Anterior cingulate cortex (tissue), 58 donors: ENCODE data around the gene MUC3A.
"Not testable (repeated sequence)": the region's sequence is repeated elsewhere in the genome, so short reads cannot be mapped to it uniquely, and the experiment has no call there.

Source experiments
- DNase-seq, 58 donors: peaks; one replicate each; lab custom pipeline; 2025; lab: John Stamatoyannopoulos, UW

Gene MUC3A, protein sequence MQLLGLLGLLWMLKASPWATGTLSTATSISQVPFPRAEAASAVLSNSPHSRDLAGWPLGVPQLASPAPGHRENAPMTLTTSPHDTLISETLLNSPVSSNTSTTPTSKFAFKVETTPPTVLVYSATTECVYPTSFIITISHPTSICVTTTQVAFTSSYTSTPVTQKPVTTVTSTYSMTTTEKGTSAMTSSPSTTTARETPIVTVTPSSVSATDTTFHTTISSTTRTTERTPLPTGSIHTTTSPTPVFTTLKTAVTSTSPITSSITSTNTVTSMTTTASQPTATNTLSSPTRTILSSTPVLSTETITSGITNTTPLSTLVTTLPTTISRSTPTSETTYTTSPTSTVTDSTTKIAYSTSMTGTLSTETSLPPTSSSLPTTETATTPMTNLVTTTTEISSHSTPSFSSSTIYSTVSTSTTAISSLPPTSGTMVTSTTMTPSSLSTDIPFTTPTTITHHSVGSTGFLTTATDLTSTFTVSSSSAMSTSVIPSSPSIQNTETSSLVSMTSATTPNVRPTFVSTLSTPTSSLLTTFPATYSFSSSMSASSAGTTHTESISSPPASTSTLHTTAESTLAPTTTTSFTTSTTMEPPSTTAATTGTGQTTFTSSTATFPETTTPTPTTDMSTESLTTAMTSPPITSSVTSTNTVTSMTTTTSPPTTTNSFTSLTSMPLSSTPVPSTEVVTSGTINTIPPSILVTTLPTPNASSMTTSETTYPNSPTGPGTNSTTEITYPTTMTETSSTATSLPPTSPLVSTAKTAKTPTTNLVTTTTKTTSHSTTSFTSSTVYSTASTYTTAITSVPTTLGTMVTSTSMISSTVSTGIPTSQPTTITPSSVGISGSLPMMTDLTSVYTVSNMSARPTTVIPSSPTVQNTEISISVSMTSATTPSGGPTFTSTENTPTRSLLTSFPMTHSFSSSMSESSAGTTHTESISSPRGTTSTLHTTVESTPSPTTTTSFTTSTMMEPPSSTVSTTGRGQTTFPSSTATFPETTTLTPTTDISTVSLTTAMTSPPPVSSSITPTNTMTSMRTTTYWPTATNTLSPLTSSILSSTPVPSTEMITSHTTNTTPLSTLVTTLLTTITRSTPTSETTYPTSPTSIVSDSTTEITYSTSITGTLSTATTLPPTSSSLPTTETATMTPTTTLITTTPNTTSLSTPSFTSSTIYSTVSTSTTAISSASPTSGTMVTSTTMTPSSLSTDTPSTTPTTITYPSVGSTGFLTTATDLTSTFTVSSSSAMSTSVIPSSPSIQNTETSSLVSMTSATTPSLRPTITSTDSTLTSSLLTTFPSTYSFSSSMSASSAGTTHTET (N-terminal part only)

DNA sequence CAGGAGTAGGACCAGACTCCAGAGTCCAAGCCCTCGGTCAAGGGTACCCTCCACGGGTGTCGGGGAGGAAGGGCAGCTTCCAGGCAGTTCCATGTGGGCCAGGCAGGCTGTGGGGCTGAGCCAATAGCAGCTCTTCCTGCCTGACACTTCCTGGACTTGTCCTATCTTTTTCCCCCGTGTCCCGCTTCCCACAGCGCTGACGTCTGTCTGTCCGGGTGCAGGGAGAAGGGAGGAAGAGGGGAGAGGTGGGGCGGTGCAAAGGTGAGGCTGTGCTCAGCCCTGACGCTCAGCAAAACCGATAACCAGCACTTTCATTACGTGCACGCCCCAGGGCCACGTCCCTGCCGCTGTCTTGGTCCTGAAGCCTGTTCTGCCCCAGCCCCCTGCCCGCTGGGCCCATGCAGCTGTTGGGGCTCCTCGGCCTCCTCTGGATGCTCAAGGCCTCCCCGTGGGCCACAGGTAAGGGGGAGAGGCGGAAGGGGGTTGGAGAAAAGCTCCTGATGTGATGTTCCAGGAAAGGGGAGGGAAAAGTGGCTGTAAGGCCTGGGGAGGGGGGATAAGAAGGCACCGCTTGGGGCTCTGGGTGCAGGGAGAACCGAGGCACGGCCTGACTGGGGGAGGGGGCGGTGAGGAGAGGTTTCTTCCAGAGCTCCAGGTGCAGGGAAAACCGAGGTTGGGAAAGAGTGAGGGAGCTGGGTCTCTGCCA, at the start of gene MUC3A:
MUC3A (plus strand) TSS at position 308 of the 706 bp plus-strand sequence; CDS start at position 399, 91 bp downstream.
- no peak for DNase-seq

DNA sequence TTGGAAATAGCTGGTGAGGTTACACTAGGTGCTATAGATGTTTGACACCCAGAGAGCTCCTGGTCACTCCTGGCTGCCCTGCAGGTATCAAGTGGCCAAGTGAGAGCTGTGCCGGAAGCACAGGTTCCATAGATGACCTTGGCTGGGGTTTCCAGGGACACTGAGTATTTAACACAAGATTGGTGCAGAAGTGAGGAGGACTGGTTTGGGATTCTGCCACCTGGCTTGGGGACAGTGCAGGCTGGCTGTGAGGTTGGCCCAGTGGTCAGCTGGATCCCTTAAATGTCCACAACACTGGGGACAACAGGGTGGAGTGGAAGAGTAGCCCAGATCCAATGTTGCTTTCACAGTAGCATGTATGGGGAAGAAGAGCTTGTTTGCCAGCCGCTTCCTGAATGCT, 48.4 kb upstream of the MUC3A start:
- no peak for DNase-seq

DNA sequence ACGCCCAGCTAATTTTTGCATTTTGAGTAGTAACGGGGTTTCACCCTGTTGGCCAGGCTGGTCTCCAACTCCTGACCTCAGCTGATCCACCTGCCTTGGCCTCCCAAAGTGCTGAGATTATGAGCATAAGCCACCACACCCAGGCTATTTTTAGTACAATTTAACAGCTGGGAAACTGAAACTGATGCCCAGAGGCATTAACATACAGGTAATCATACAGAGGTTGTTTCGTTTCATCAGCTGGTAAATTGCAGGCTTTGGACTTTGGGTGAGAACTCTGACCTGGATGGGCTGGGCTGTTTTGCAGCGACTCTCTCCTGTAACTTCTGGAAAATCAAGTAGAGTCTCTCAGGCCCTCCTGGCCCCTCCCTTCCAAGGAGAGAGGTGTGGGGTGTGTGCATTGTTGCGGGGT, 47.4 kb upstream of the MUC3A start:
- DNase-seq, result no peak

DNA sequence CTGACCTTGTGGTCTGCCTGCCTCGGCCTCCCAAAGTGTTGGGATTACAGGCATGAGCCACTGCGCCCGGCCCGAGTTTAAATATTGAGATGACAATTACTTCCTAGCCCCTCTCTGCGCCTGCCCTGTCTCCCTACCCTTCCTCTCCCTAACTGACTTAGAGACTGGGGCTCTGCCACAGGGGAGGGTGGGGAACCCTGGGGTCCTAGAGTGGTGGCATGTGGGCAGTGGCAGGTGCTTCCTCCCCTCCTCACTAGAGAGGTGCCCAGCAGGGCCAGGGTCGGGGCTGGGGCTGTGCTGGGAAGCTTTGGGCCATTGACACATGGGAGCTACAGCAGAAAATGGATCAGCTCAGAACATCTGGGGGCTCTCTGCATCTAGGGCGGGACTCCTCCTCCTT, 46.7 kb upstream of the MUC3A start:
- no peak for DNase-seq

DNA sequence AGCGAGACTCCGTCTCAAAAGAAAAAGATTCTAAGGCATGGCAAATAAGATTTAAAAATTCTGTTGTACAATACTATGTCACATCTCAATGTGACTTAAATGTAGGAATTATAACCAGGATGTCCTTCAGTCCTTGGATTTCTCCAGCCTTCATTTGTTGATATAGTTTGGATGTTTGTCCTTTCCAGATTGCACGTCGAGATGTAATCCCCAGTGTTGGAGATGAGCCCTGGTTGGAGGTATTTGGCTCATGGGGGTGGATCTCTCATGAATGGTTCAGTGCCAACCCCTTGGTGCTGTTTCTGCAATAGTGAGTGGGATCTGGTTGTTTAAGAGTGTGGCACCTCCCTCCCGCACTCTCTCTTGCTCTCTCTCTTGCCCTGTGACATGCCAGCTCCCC, 40.8 kb upstream of the MUC3A start:
- DNase-seq, result no peak

DNA sequence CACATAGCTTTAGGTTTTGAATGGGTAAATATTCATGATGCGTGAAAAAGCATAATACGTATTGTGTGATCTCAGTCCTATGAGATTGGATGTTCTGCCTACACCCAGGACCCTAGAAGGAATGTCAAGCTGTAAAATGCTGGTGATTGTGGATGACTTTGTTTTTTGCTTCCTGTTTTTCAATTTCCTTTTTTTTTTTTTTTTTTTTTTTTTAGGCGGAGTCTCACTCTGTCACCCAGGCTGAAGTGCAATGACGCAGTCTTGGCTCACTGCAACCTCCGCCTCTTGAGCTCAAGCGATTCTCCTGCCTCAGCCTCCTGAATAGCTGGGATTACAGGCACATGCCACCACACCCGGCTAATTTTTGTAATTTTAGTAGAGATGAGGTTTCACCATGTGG, 38.9 kb upstream of the MUC3A start:
- DNase-seq, result not testable (repeated sequence)

DNA sequence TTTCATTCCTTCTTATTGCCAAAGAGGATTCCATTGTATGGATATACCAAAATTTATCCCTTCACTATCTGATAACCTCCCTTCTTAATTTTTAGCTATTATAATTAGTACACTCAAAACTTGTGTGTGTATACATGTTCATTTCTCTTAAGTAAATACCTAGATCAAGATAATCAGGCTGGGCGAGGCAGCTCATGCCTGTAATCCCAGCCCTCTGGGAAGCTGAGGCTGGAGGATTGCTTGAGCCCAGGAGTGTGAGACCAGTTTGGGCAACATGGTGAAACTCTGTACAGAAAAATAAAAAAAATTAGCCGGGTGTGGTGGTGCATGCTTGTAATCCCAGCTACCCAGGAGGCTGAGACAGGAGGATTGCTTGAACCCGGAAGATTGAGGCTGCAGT, 37.9 kb upstream of the MUC3A start:
- DNase-seq, result no peak

DNA sequence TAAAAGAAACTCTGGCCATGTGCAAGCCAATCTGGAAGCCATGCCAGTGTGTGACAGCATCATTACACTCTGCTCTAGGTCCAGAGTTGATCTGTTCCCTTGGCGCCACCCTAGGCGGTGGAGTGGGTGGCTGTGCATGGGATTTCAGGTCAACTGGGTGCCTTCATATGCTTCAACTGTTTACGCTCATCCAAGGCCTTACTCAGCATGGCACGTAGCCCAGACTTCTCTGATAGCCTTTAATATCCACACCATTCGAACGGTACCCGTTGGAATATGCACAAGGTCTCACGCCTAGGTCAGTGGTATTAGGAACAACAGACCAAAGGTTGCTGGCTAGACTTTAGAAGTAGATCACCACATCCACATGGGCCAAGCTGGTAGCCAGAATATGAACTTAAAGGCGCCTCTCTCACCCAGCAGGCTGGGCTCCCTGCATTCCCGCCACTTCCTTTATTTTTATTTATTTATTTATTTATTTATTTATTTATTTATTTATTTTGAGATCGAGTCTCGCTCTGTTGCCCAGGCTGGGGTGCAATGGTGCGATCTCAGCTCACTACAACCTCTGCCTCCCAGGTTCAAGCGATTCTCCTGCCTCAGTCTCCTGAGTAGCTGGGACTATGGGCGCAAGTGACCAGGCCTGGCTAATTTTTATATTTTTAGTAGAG, 35.0 kb upstream of the MUC3A start:
- DNase-seq, result no peak

DNA sequence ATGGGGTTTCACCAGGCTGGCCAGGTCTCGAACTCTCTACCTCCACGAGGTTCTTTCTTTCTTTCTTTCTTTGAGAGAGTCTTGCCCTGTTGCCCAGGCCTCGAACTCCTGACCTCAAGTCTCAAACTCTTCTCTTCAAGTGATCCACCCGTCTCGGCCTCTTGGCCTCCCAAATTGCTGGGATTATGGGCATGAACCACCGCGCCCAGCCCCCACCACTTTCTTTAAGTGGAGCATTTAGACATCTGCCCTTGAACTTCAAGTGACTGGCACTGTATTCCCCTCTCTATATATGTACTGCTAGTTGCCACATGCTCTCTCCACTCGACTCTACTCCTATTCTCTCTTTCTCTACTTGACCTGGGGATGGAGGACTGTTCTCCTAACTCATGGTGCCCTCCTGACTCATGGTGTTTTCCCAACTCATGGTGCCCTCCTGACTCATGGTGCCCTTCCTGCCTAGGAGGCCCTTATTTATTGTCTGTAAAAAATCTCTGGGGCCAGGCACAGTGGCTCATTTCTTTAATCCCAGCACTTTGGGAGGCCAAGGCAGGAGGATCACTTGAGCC, 34.4 kb upstream of the MUC3A start:
- no peak for DNase-seq

DNA sequence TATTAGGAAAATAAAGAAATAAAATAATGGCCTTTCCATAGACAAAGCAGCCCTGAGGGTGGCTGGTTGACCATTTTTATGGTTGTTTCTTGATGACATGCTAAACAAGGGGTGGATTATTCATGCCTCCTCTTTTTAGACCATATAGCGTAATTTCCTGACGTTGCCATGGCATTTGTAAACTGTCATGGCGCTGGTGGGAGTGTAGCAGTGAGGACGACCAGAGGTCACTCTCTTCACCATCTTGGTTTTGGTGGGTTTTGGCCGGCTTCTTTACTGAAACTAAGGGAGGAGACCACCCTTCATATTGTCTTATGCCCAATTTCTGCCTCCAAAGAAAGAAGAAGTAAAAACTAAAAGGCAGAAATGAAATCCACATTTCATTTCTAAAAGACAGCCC, 30.0 kb upstream of the MUC3A start:
- DNase-seq, result not testable (repeated sequence)

DNA sequence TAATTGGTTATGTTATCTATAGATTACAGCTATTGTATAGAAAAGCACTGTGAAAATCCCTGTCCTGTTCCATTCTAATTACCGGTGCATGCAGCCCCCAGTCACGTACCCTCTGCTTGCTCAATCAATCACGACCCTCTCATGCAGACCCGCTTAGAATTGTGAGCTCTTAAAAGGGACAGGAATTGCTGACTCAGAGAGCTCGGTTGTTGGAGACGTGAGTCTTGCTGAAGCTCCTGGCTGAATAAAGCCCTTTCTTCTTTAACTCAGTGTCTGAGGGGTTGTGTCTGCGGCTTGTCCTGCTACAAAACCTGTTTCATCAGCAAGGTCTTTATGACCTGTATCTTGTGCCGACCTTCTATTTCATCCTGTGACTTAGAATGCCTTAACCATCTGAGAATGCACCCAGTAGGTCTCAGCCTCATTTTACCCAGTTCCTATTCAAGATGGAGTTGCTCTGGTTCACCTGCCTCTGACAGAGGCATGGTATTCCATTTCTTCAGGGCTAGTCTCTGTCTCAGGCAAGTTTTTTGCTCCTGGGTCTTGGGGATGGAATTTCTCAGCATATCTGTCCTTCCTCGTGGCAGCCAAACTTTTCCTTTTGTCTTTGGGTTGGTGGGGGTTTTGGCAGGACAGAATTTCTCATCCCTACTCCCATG, 29.4 kb upstream of the MUC3A start:
- DNase-seq, result not testable (repeated sequence)

DNA sequence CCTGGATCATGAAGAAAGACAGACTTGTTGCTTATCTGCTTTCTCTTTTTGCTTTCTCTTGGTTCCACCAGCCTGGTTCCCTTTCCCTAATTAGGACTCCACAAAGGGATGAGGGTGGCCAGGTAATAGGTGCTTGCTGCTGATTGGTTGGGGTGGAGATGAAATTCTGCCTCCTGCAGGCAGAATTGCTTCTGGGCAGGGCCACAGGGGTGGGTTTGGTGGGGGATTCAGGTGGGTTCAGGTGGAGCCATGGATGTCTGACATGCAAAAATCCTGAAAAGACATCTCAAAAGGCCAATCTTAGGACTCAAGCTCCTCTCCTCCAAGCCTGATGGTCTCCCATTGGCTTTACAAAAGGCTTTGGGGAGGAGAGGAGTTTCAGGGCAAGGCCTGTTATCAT, 28.3 kb upstream of the MUC3A start:
- DNase-seq, result no peak

DNA sequence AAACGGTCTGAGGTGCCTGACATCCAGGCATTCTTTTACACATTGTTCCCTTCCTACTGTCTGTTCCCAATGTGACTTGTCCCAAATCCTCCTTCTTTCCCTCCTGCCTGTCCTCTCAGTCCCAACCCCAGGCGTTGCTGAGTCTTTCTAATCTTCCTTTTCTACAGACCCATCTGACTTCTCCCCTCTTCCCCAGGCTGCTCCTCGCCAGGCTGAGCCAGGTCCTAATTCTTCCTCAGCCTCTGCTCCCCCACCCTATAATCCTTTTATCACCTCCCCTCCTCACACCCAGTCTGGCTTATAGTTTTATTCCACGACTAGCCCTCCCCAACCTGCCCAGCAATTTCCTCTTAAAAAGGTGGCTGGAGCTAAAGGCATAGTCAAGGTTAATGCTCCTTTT, 25.7 kb upstream of the MUC3A start:
- not testable (repeated sequence) for DNase-seq

DNA sequence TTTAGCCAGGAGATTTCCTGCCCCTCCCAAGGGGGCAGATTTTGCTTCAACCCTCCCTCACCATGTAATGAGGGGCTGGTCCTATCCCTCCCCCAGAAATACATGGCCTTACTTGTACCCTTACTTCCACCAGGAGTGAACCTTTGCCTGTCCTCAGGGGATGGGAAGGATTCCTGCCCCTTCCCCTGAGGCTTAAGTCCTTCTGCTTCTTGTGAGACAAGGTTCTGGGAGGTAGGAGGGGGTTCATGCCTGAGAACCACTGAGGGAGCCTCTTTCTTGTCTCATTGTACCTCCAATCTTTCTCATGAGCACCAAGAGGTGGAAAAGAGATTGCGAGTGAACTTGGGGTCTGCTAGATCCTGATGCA, 19.5 kb upstream of the MUC3A start:
- DNase-seq, result no peak

DNA sequence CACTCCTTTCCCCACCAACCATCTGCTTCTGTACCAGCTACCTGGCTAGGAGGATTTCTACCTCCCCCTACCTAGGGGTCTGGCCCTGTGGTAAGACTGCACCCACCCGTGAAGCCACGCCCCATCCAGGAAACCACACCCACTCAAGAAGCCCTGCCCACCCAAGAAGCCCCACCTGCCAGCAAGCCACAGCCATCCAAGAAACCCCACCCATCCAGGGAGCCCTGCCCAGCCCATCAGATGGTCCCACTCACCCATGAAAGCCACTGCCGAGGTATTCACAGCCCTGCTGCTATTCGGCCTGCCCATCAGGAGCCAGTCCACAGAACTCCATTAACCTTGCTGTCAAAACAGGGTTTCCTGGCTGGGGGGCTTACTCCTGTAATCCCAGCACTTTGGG, 15.6 kb upstream of the MUC3A start:
- no peak for DNase-seq

DNA sequence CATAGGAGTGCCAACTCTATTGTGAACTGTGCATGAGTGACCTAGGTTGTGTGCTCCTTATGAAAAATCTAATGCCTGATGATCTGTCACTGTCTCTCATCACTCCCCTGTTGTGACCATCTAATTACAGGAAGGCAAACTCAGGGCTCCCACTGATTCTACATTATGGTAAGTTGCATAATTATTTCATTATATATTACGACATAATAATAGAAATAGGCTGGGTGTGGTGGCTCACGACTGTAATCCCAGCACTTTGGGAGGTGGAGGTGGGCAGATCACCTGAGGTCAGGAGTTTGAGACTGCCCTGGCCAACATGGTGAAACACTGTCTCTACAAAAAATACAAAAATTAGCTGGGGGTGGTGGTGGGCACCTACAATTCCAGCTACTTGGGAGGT, 14.0 kb upstream of the MUC3A start:
- not testable (repeated sequence) for DNase-seq

DNA sequence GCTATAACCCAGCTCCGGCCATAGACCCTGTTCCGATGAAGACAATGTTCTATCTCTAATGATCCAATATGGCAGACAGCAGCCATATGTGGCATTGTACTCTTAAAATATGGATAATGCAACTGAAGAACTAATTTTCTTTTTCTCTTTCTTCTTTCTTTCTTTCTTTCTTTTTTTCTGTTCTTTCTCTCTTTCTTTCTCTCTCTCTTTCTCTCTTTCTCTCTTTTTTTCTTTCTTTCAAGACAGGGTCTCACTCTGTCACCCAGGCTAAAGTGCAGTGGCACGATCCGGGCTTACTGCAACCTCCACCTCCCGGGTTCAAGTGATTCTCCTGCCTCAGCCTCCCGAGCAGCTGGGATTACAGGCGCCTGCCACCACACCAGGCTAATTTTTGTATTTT, 13.2 kb upstream of the MUC3A start:
- DNase-seq, result not testable (repeated sequence)

DNA sequence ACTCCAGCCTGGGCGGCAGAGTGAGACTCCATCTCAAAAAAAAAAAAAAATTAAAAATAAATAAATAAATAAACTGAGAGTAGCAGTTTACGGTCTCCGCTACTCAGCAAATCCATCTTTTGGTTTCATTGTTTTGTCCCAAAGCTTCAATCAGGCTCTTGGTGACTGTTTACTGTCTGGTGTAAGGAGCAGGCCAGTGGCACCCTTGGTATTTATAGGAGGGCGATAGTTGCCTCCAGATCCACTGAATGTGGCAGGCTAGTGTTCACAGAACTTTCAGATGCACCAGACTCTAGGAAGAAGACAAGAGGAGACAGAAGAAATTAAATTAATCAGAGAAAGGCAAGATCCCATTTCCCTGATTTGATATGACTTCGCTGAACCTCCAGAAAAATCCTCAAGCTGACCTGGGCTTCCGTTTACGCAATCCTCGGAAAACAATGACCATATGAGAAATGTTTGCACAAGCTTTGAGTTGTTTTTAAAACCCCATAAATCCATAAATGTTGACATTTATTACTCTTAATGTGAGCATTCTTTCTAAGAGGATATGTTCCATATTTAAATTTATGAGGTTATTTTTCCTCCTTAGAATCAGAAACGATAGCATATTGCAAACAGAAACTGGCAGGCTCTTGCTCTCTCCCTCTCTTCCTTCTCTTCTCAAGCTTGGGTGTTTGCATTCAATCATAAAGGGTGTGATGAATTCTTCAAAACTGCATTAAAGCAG, 7.1 kb upstream of the MUC3A start:
- DNase-seq, result no peak
